GM12878 (cell line): ENCODE measurements around the gene SCAP. TPM values are rescaled to one million over a fixed set of nuclear protein-coding genes. Genes with fewer than 3 reads are reported as not detected.

Source experiments
- ATAC-seq: fragments of 200-7000 bp; cut with Tn5 transposase; 3 replicates; pipeline ENCODE4 v1.9.1; 2020; ENCODE audit warnings: mild to moderate bottlenecking, moderate library complexity
- BruUV-seq: library from RNA; stranded (reverse); fragments of 400-500 nt; replicated peaks from 2 replicates; lab custom pipeline; 2021; lab: Mats Ljungman, UMichigan
- CTCF ChIA-PET: fragments of 300-600 bp; sonication (Branson Sonifier 250); formaldehyde crosslinking; extraction: SDS; loops from one replicate; lab custom pipeline; 2021; ENCODE audit warnings: inconsistent platforms; lab: Yijun Ruan, JAX
- POLR2A ChIA-PET: fragments of 350-600 bp; formaldehyde crosslinking; extraction: SDS; loops from one replicate; lab custom pipeline; 2021; ENCODE audit warnings: inconsistent platforms; lab: Charles Lee
- RAD21 ChIA-PET: fragments of 300-600 bp; sonication (Branson Sonifier 250); formaldehyde crosslinking; loops from one replicate; lab custom pipeline; 2023; ENCODE audit warnings: antibody characterized with exemption; ENCODE audit not compliant: unreplicated experiment; lab: Charles Lee
- SMC1A ChIA-PET: fragments of 300-600 bp; sonication (Branson Sonifier 250); formaldehyde crosslinking; loops from one replicate; lab custom pipeline; 2023; ENCODE audit not compliant: unreplicated experiment, uncharacterized antibody; lab: Charles Lee
- DNase-seq: peaks from one replicate; pipeline ENCODE4 v3.0.0-alpha.2; 2011; ENCODE audit warnings: low read depth, low spot score
- FAIRE-seq: peaks from 3 replicates; lab custom pipeline; 2011; peaks lifted over from hg19 to GRCh38; lab: Jason Lieb, UNC
- H2AFZ ChIP-seq: 2 replicates; pipeline ENCODE4 v1.6.0; 2011; ENCODE audit warnings: low read depth, low read length, control low read depth; ENCODE audit not compliant: control insufficient read depth
- H3K27ac ChIP-seq: 2 replicates; pipeline ENCODE4 v1.5.1; 2011; ENCODE audit warnings: control low read depth; ENCODE audit not compliant: control insufficient read depth, insufficient read depth
- H3K27me3 ChIP-seq, 2 experiments: replicated peaks in 1 of 2; 2 replicates each; pipeline versions ENCODE4 v1.6.0 to v1.6.1; 2011; ENCODE audit warnings: low read length in 1 of 2; ENCODE audit not compliant: control insufficient read depth in 2 of 2, insufficient read depth in 2 of 2
- H3K36me3 ChIP-seq, 2 experiments: 2 replicates each; pipeline ENCODE4 v1.5.1; 2011; ENCODE audit warnings: low read length in 1 of 2; ENCODE audit not compliant: control insufficient read depth in 2 of 2, insufficient read depth in 2 of 2
- H3K4me1 ChIP-seq: 2 replicates; pipeline ENCODE4 v1.6.1; 2011; ENCODE audit warnings: mild to moderate bottlenecking, low read length, moderate library complexity, mixed read lengths; ENCODE audit not compliant: control insufficient read depth, insufficient read depth
- H3K4me2 ChIP-seq: 2 replicates; pipeline ENCODE4 v1.6.0; 2011; ENCODE audit warnings: control low read depth; ENCODE audit not compliant: control insufficient read depth, insufficient read depth
- H3K4me3 ChIP-seq: fragments of 200-600 bp; sonication (generic); 2 replicates; pipeline ENCODE4 v1.5.1; 2016
- H3K79me2 ChIP-seq: 2 replicates; pipeline ENCODE4 v1.6.0; 2011; ENCODE audit warnings: low read length; ENCODE audit not compliant: control insufficient read depth, insufficient read depth
- H3K9ac ChIP-seq: 2 replicates; pipeline ENCODE4 v1.8.0; 2011; ENCODE audit warnings: low read length, control low read depth, mixed read lengths; ENCODE audit not compliant: control insufficient read depth, insufficient read depth
- H3K9me3 ChIP-seq: replicated peaks from 3 replicates; pipeline ENCODE4 v1.5.1; 2011; ENCODE audit warnings: mild to moderate bottlenecking, low read length; ENCODE audit not compliant: control insufficient read depth, insufficient read depth
- H4K20me1 ChIP-seq: 2 replicates; pipeline ENCODE4 v1.6.0; 2011; ENCODE audit not compliant: control insufficient read depth, insufficient read depth
- CHD1 ChIP-seq: IDR thresholded peaks from 2 replicates; pipeline ENCODE4 v1.6.1; 2012; ENCODE audit warnings: low read depth, low read length, improper control_type of control experiment
- EZH2 ChIP-seq: IDR thresholded peaks from 2 replicates; pipeline ENCODE4 v1.6.1; 2012; ENCODE audit warnings: low read depth, mild to moderate bottlenecking, control low read depth, inconsistent platforms, low read length, borderline replicate concordance; ENCODE audit not compliant: control insufficient read depth
- GABPA ChIP-seq: IDR thresholded peaks from 2 replicates; pipeline ENCODE4 v1.6.1; 2014; ENCODE audit warnings: antibody characterized with exemption, low read depth, mild to moderate bottlenecking, inconsistent platforms
- RCOR1 ChIP-seq: conservative IDR thresholded peaks from 2 replicates; pipeline ENCODE4 v1.6.1; 2012; ENCODE audit warnings: low read depth, low read length, improper control_type of control experiment
- SMAD1 ChIP-seq: fragments of 450-650 bp; IDR thresholded peaks from 2 replicates; pipeline ENCODE4 v1.6.1; 2018; ENCODE audit warnings: mild to moderate bottlenecking, low read depth; ENCODE audit not compliant: partially characterized antibody
- WGBS: methylation state at CpG from one replicate; pipeline ENCODE4 v1.1.6; 2016; ENCODE audit warnings: low lambda C conversion rate; ENCODE audit not compliant: insufficient replicate concordance, insufficient coverage; ENCODE audit errors: missing lambda C conversion rate; 5-methylcytosine and 5-hydroxymethylcytosine counted together
- in situ Hi-C: fragments of 300-500 bp; cut with MboI; formaldehyde crosslinking; loops from 9 replicates; pipeline ENCODE4 v1.14.3; 2018; ENCODE audit warnings: mixed read lengths
- intact Hi-C: fragments of 100-400 bp; cut with micrococcal nuclease; formaldehyde crosslinking; loops from one replicate; pipeline ENCODE4 v1.14.2; 2022; ENCODE audit not compliant: unreplicated experiment
- polyA plus RNA-seq, 11 experiments: library from polyadenylated mRNA; depleted of rRNA in 4 of 11; unstranded in 6 of 11; stranded (reverse) in 5 of 11; fragments of >200 nt; fragmentation: Nextera tagmentation in 4 of 11; fragmentation: Illumina TruSeq in 1 of 11; extraction: Ambion mirVana in 4 of 11; extraction: Trizol in 1 of 11; gene quantifications; 1 replicate in 1 of 11; 2 replicates in 10 of 11; pipeline versions ENCODE4 v1.2.1 to v1.2.3, GENCODE V29; 2011 to 2016; ENCODE audit warnings: inconsistent platforms in 2 of 11, missing spikeins in 2 of 11, low read depth in 1 of 11
- total RNA-seq, 4 experiments: library from RNA; depleted of rRNA in 3 of 4; stranded (reverse); fragments of >200 nt in 3 of 4; fragmentation: Illumina TruSeq in 1 of 4; extraction: Trizol in 1 of 4; gene quantifications; 2 replicates each; pipeline versions ENCODE4 v1.2.1 to v1.2.3, GENCODE V29; 2013 to 2021

SCAP gene
- total and polyA plus RNA-seq, 10 of the 15 experiments (the other 5 are each of a cell fraction or from before 2014, with no cell fraction given) = 1.5 to 64.1 (median 27.9) TPM

DNA sequence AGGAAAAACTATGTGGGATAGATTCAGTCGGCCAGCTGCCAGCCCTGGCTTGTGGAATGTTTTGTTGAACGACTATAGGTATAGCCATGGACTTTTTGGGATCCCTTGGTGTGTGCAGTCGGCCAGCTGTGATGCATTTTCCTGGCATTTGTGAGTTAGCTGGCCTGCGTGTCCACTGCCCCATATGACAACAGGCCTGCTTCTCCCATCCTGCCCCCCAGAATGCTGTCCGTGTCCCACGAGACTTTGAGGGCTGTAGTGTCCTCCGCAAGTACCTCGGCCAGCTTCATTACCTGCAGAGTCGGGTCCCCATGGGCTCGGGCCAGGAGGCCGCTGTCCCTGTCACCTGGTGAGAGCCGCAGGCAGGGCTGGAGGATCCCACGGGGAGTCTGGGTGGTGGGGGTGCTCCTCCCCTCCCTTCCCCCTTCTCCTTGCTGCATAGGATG lies 71.3 kb downstream of the SCAP start:
- Histone ChIP-seq H3K4me3 (no peak overlapping the region), H3K4me1 (no peaks in the 10 kb centered on the region), H3K27me3 (no peaks in the 10 kb centered on the region), H3K9me3 (no peaks in the 10 kb centered on the region), H3K4me2 (no peak overlapping the region), H3K9ac (no peak overlapping the region), H2AFZ (no peak overlapping the region), H3K79me2 (no peaks in the 10 kb centered on the region), H4K20me1 (no peaks in the 10 kb centered on the region; the same call in 1 of the 2 replicates), H3K27ac (no peak overlapping the region)
- WGBS = 96% methylated on average over 13 of the region's 13 CpGs
- ATAC-seq = no peak
- in situ Hi-C loops (no loop called here), intact Hi-C loops (no loop called here)
- ChIA-PET CTCF (interaction anchor here (1.5 kb wide), 1 partner anchor 17 kb away, joined by 6 read pairs; no protein-coding TSS in a partner anchor), RAD21 (no interaction called here), SMC1A (no interaction called here), POLR2A (interaction anchor here (0.6 kb wide), 1 partner anchor 141 kb away, joined by 5 read pairs; no protein-coding TSS in a partner anchor)
- no TSS peak for BruUV-seq
- no peak for DNase-seq
- no peak for FAIRE-seq
- no peak for TF ChIP-seq SMAD1
- no peak for TF ChIP-seq GABPA
- TF ChIP-seq CHD1 = no peak
- no peak for TF ChIP-seq RCOR1
- TF ChIP-seq, all 136 proteins: peak for 0
- H3K36me3 ChIP-seq = peaks cover 21 to 31% of the 10 kb centered on the region in 2 experiments; a peak in 3 of 4 replicates

DNA sequence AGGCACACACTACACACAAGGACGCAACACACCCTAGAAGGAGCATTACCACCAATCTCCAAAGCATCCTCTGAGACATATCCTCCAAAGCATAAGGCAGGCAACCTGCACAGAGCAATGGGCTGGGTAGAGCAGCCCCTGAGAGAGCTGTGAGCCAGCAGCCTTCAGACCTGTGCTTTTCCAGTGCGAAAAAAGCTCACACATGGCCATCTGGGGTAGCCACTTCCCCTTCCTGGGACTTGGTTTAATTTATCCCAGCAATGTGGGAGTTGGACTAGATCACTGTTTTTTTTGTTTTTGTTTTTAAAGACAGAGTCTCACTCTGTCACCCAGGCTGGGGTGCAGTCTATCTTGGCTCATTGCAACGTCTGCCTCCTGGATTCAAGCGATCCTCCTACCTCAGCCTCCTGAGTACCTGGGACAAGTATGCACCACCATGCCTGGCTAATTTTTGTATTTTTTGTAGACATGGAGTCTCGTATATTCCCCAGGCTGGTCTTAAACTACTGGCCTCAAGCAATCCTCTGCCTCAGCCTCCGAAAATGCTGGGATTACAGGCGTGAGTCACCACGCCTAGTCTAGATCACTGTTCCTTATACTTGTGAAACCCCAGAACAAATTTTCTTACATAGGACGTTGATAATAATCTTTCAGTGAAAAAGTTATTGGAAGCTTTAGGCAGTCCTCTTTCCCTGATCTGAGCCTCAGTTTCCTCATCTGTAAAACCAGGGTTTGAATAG lies 76.0 kb downstream of the SCAP start:
- FAIRE-seq (no peak), DNase-seq (no peak)
- peaks cover 2% of the 10 kb centered on the region; the same call in 1 of the 2 replicates for H3K79me2 ChIP-seq

More for the DNA sequence above, 76.0 kb downstream of the SCAP start:
- SMC1A ChIA-PET = no interaction called here
- in situ Hi-C loops = no loop called here
- Histone ChIP-seq H3K27me3 (no peaks in the 10 kb centered on the region), H3K9me3 (no peaks in the 10 kb centered on the region)
- ATAC-seq = no peak
- TF ChIP-seq SMAD1 (no peak), EZH2 (no peak)
- TF ChIP-seq, all 136 proteins: peak for 0
- Histone ChIP-seq H3K4me3 (no peak overlapping the region), H4K20me1 (no peaks in the 10 kb centered on the region), H3K4me1 (no peaks in the 10 kb centered on the region), H2AFZ (no peak overlapping the region), H3K9ac (no peak overlapping the region), H3K36me3 (peaks cover 3 to 10% of the 10 kb centered on the region in 2 experiments; a peak in 3 of 4 replicates), H3K27ac (no peak overlapping the region), H3K4me2 (no peak overlapping the region)
- intact Hi-C loops = no loop called here
- ChIA-PET RAD21 (interaction anchor here (0.6 kb wide), 1 partner anchor 1043 kb away, joined by 3 read pairs; no protein-coding TSS in a partner anchor), CTCF (no interaction called here), POLR2A (no interaction called here)
- BruUV-seq = no TSS peak
- WGBS = 84% methylated on average over 9 of the region's 9 CpGs
